ENCODE measurements around the gene TENM4.

The TENM4 gene

GRCh38 chr11:79007771-79008402, 432.9 kb downstream of the TENM4 start:
- in situ Hi-C loops (cut with MboI; ENCODE audit: low sequenced_read_pairs), result no loop called here

GRCh38 chr11:79006854-79007253, 434.0 kb downstream of the TENM4 start:
- in situ Hi-C loops (cut with MboI; ENCODE audit: low sequenced_read_pairs), result no loop called here

GRCh38 chr11:78996007-78996406, 444.8 kb downstream of the TENM4 start:
- in situ Hi-C loops (cut with MboI; ENCODE audit: low sequenced_read_pairs), result loop anchor here (25.0 kb wide), 1 partner anchor 91 kb away; no protein-coding TSS in a partner anchor

GRCh38 chr11:78995171-78995570, 445.7 kb downstream of the TENM4 start:
- in situ Hi-C loops (cut with MboI; ENCODE audit: low sequenced_read_pairs), result loop anchor here (25.0 kb wide), 1 partner anchor 92 kb away; no protein-coding TSS in a partner anchor

- in situ Hi-C loops (cut with MboI; ENCODE audit: low sequenced_read_pairs), result loop anchor here (25.0 kb wide), 1 partner anchor 93 kb away; no protein-coding TSS in a partner anchor
These were observed 446.9 kb downstream of the TENM4 start for GRCh38 chr11:78993802-78994430.

- in situ Hi-C loops (cut with MboI; ENCODE audit: low sequenced_read_pairs), result loop anchor here (25.0 kb wide), 1 partner anchor 96 kb away; no protein-coding TSS in a partner anchor
These were observed 449.1 kb downstream of the TENM4 start for GRCh38 chr11:78991681-78992080.

GRCh38 chr11:78990261-78990660, 450.6 kb downstream of the TENM4 start:
- in situ Hi-C loops (cut with MboI; ENCODE audit: low sequenced_read_pairs), result loop anchor here (25.0 kb wide), 1 partner anchor 97 kb away; no protein-coding TSS in a partner anchor

- in situ Hi-C loops (cut with MboI; ENCODE audit: low sequenced_read_pairs), result loop anchor here (25.0 kb wide), 1 partner anchor 100 kb away; no protein-coding TSS in a partner anchor
These were observed 453.1 kb downstream of the TENM4 start for GRCh38 chr11:78987748-78988147.

GRCh38 chr11:78986305-78986704, 454.5 kb downstream of the TENM4 start:
- in situ Hi-C loops (cut with MboI; ENCODE audit: low sequenced_read_pairs), result loop anchor here (25.0 kb wide), 1 partner anchor 101 kb away; no protein-coding TSS in a partner anchor

GRCh38 chr11:78985663-78986062, 455.2 kb downstream of the TENM4 start:
- in situ Hi-C loops (cut with MboI; ENCODE audit: low sequenced_read_pairs), result loop anchor here (25.0 kb wide), 1 partner anchor 102 kb away; no protein-coding TSS in a partner anchor

GRCh38 chr11:78982473-78982872, 458.4 kb downstream of the TENM4 start:
- in situ Hi-C loops (cut with MboI; ENCODE audit: low sequenced_read_pairs), result loop anchor here (25.0 kb wide), 1 partner anchor 105 kb away; no protein-coding TSS in a partner anchor

- in situ Hi-C loops (cut with MboI; ENCODE audit: low sequenced_read_pairs), result loop anchor here (25.0 kb wide), 1 partner anchor 106 kb away; no protein-coding TSS in a partner anchor
These were observed 459.7 kb downstream of the TENM4 start for GRCh38 chr11:78981153-78981552.

GRCh38 chr11:78978831-78979230, 462.0 kb downstream of the TENM4 start:
- in situ Hi-C loops (cut with MboI; ENCODE audit: low sequenced_read_pairs), result loop anchor here (25.0 kb wide), 1 partner anchor 108 kb away; no protein-coding TSS in a partner anchor

GRCh38 chr11:78977848-78978247, 463.0 kb downstream of the TENM4 start:
- in situ Hi-C loops (cut with MboI; ENCODE audit: low sequenced_read_pairs), result loop anchor here (25.0 kb wide), 1 partner anchor 109 kb away; no protein-coding TSS in a partner anchor

GRCh38 chr11:78977009-78977408, 463.8 kb downstream of the TENM4 start:
- in situ Hi-C loops (cut with MboI; ENCODE audit: low sequenced_read_pairs), result loop anchor here (25.0 kb wide), 1 partner anchor 110 kb away; no protein-coding TSS in a partner anchor

GRCh38 chr11:78975081-78975480, 465.7 kb downstream of the TENM4 start:
- in situ Hi-C loops (cut with MboI; ENCODE audit: low sequenced_read_pairs), result loop anchor here (25.0 kb wide), 1 partner anchor 112 kb away; no protein-coding TSS in a partner anchor

- in situ Hi-C loops (cut with MboI; ENCODE audit: low sequenced_read_pairs), result no loop called here
These were observed 467.0 kb downstream of the TENM4 start for GRCh38 chr11:78973876-78974275.

GRCh38 chr11:78972590-78972989, 468.2 kb downstream of the TENM4 start:
- in situ Hi-C loops (cut with MboI; ENCODE audit: low sequenced_read_pairs), result no loop called here

- in situ Hi-C loops (cut with MboI; ENCODE audit: low sequenced_read_pairs), result no loop called here
These were observed 468.7 kb downstream of the TENM4 start for GRCh38 chr11:78972177-78972576.

GRCh38 chr11:78967811-78968210, 473.0 kb downstream of the TENM4 start:
- in situ Hi-C loops (cut with MboI; ENCODE audit: low sequenced_read_pairs), result no loop called here

GRCh38 chr11:78965432-78965831, 475.4 kb downstream of the TENM4 start:
- in situ Hi-C loops (cut with MboI; ENCODE audit: low sequenced_read_pairs), result no loop called here
